ENCODE measurements around the gene G6PC2.

G6PC2 gene

GRCh38 chr2:168853471-168853870 lies 47.6 kb upstream of the G6PC2 start:
- Histone ChIP-seq H3K9ac (ENCODE audit: low read depth, low read length, poor library complexity, severe bottlenecking) (no peak overlapping the region), H3K9me2 (replicated peaks; ENCODE audit: low read depth, low read length) (no peaks in the 10 kb centered on the region), H3K27me3 (ENCODE audit: insufficient read depth, low read length, poor library complexity, severe bottlenecking) (no peaks in the 10 kb centered on the region), H4K20me1 (ENCODE audit: insufficient read depth, low read length, poor library complexity, severe bottlenecking) (no peaks in the 10 kb centered on the region), H3K36me3 (ENCODE audit: insufficient read depth, low read length) (peaks cover 5% of the 10 kb centered on the region; the same call in 1 of the 2 replicates), H3F3A (ENCODE audit: low read depth) (no peaks in the 10 kb centered on the region), H3K9me3 (ENCODE audit: insufficient read depth, low read depth, low read length) (no peaks in the 10 kb centered on the region), H2AFZ (ENCODE audit: low read length) (no peak overlapping the region), H3K79me2 (ENCODE audit: insufficient read depth, low read length) (no peaks in the 10 kb centered on the region), H3K4me1 (ENCODE audit: insufficient read depth, low read length, poor library complexity, severe bottlenecking) (no peaks in the 10 kb centered on the region), H3K4me3 (ENCODE audit: low read length, poor library complexity, severe bottlenecking) (no peak overlapping the region), H3K4me2 (ENCODE audit: low read depth, low read length, poor library complexity, severe bottlenecking) (no peak overlapping the region)
- TF ChIP-seq CTCF (conservative IDR thresholded peaks at IDR 0.05; ENCODE audit: low read length) (no peak), EZH2phosphoT487 (IDR thresholded peaks at IDR 0.05; ENCODE audit: borderline replicate concordance) (no peak)

GRCh38 chr2:168854651-168855050 lies 46.4 kb upstream of the G6PC2 start:
- Histone ChIP-seq H3F3A (ENCODE audit: low read depth) (no peaks in the 10 kb centered on the region), H3K27me3 (ENCODE audit: insufficient read depth, low read length, poor library complexity, severe bottlenecking) (no peaks in the 10 kb centered on the region), H2AFZ (ENCODE audit: low read length) (no peak overlapping the region), H3K4me3 (ENCODE audit: low read length, poor library complexity, severe bottlenecking) (no peak overlapping the region), H3K36me3 (ENCODE audit: insufficient read depth, low read length) (peaks cover 7% of the 10 kb centered on the region; the same call in 1 of the 2 replicates), H4K20me1 (ENCODE audit: insufficient read depth, low read length, poor library complexity, severe bottlenecking) (no peaks in the 10 kb centered on the region), H3K4me2 (ENCODE audit: low read depth, low read length, poor library complexity, severe bottlenecking) (no peak overlapping the region), H3K9me2 (replicated peaks; ENCODE audit: low read depth, low read length) (no peaks in the 10 kb centered on the region), H3K79me2 (ENCODE audit: insufficient read depth, low read length) (no peaks in the 10 kb centered on the region), H3K9me3 (ENCODE audit: insufficient read depth, low read depth, low read length) (no peaks in the 10 kb centered on the region), H3K4me1 (ENCODE audit: insufficient read depth, low read length, poor library complexity, severe bottlenecking) (peaks cover 3% of the 10 kb centered on the region), H3K9ac (ENCODE audit: low read depth, low read length, poor library complexity, severe bottlenecking) (no peak overlapping the region)
- no peak for TF ChIP-seq EZH2phosphoT487 (IDR thresholded peaks at IDR 0.05; ENCODE audit: borderline replicate concordance)
- TF ChIP-seq CTCF (conservative IDR thresholded peaks at IDR 0.05; ENCODE audit: low read length) = no peak

GRCh38 chr2:168855601-168856000 lies 45.5 kb upstream of the G6PC2 start:
- H3K9me3 ChIP-seq (ENCODE audit: insufficient read depth, low read depth, low read length) = no peaks in the 10 kb centered on the region
- no peak overlapping the region for H3K4me2 ChIP-seq (ENCODE audit: low read depth, low read length, poor library complexity, severe bottlenecking)
- no peaks in the 10 kb centered on the region for H3K9me2 ChIP-seq (replicated peaks; ENCODE audit: low read depth, low read length)
- no peak overlapping the region for H2AFZ ChIP-seq (ENCODE audit: low read length)
- no peaks in the 10 kb centered on the region for H3K79me2 ChIP-seq (ENCODE audit: insufficient read depth, low read length)
- H3K27me3 ChIP-seq (ENCODE audit: insufficient read depth, low read length, poor library complexity, severe bottlenecking) = no peaks in the 10 kb centered on the region
- H3K36me3 ChIP-seq (ENCODE audit: insufficient read depth, low read length) = peaks cover 7% of the 10 kb centered on the region; the same call in 1 of the 2 replicates
- no peaks in the 10 kb centered on the region for H4K20me1 ChIP-seq (ENCODE audit: insufficient read depth, low read length, poor library complexity, severe bottlenecking)
- H3F3A ChIP-seq (ENCODE audit: low read depth) = no peaks in the 10 kb centered on the region
- peaks cover 3% of the 10 kb centered on the region for H3K4me1 ChIP-seq (ENCODE audit: insufficient read depth, low read length, poor library complexity, severe bottlenecking)
- TF ChIP-seq CTCF (conservative IDR thresholded peaks at IDR 0.05; ENCODE audit: low read length) = no peak
- no peak for TF ChIP-seq EZH2phosphoT487 (IDR thresholded peaks at IDR 0.05; ENCODE audit: borderline replicate concordance)
- H3K9ac ChIP-seq (ENCODE audit: low read depth, low read length, poor library complexity, severe bottlenecking) = no peak overlapping the region
- no peak overlapping the region for H3K4me3 ChIP-seq (ENCODE audit: low read length, poor library complexity, severe bottlenecking)
